Tibial artery (tissue), 4 donors: ENCODE measurements around the gene KIAA1671.

Experiments
- DNase-seq, 2 donors: peaks; one replicate each; pipeline ENCODE4 v3.0.0-alpha.2; 2019
- H3K27ac ChIP-seq, 2 donors: fragments of 200-600 bp; sonication (generic) in 1 of 2; 1 replicate in 1 of 2; 2 replicates in 1 of 2; pipeline ENCODE4 v1.5.1; 2018 to 2019; ENCODE audit warnings: mild to moderate bottlenecking in 1 of 2
- H3K27me3 ChIP-seq, 2 donors: fragments of 200-600 bp; sonication (generic) in 1 of 2; one replicate each; pipeline versions ENCODE4 v1.5.1 to v1.6.0; 2016 to 2019
- H3K36me3 ChIP-seq, 3 donors: fragments of 200-600 bp; sonication (generic) in 2 of 3; one replicate each; pipeline ENCODE4 v1.5.1; 2016 to 2019; ENCODE audit warnings: mild to moderate bottlenecking in 2 of 3
- H3K4me1 ChIP-seq, 4 donors: fragments of 200-600 bp; sonication (generic) in 2 of 4; 1 replicate in 3 of 4; 2 replicates in 1 of 4; pipeline ENCODE4 v1.5.1; 2016 to 2019
- H3K4me3 ChIP-seq, 2 donors: fragments of 200-600 bp; sonication (generic) in 1 of 2; 1 replicate in 1 of 2; 2 replicates in 1 of 2; pipeline ENCODE4 v1.5.1; 2018 to 2019; ENCODE audit warnings: mild to moderate bottlenecking in 2 of 2
- H3K9me3 ChIP-seq, 3 donors: fragments of 200-600 bp; sonication (generic) in 1 of 3; one replicate each; pipeline ENCODE4 v1.5.1; 2016 to 2019
- CTCF ChIP-seq, 2 experiments: fragments of 200-600 bp in 1 of 2; fragments of 450-650 bp in 1 of 2; IDR thresholded peaks; one replicate each; pipeline ENCODE4 v1.5.1; 2017 to 2019; ENCODE audit warnings: antibody characterized with exemption in 2 of 2, mild to moderate bottlenecking in 1 of 2, moderate library complexity in 1 of 2
- intact Hi-C: fragments of 100-400 bp; cut with DNase I; formaldehyde crosslinking; loops from one replicate; pipeline ENCODE4 v1.15.0; 2023; ENCODE audit warnings: low total_unique reads

KIAA1671 gene

DNA sequence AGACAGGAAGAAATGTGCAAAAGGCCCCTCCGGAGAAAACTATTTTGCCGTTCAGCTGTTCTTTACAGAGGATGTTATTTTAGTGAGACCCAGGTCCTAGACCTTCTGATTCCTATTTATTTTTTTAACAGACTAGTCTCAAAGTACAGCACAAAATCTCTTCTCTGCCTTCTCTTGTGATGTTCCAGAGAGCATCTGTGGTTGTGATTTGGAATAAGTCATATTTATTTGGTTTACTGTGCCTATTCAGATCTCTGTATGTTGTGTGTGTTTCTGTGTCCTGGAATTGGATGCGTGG lies 26.1 kb upstream of the KIAA1671 start:
- Histone ChIP-seq H3K4me1 (no peaks in the 10 kb centered on the region), H3K9me3 (no peaks in the 10 kb centered on the region), H3K36me3 (peaks cover 9 to 34% (median 24%) of the 10 kb centered on the region in 3 donors), H3K27me3 (no peaks in the 10 kb centered on the region), H3K4me3 (no peak overlapping the region), H3K27ac (no peak overlapping the region)
- TF ChIP-seq CTCF (IDR thresholded peaks at IDR 0.05), result no peak
- no peak for DNase-seq
- intact Hi-C loops, result no loop called here

GRCh38 chr22:24926849-24927579 lies 25.5 kb upstream of the KIAA1671 start:
- H3K4me3 ChIP-seq, result no peak overlapping the region
- H3K9me3 ChIP-seq, result no peaks in the 10 kb centered on the region
- intact Hi-C loops, result no loop called here
- no peaks in the 10 kb centered on the region for H3K27me3 ChIP-seq
- peaks cover 9 to 30% (median 21%) of the 10 kb centered on the region in 3 donors for H3K36me3 ChIP-seq
- no peak for TF ChIP-seq CTCF (IDR thresholded peaks at IDR 0.05)
- H3K4me1 ChIP-seq, result no peaks in the 10 kb centered on the region
- no peak for DNase-seq
- no peak overlapping the region for H3K27ac ChIP-seq

DNA sequence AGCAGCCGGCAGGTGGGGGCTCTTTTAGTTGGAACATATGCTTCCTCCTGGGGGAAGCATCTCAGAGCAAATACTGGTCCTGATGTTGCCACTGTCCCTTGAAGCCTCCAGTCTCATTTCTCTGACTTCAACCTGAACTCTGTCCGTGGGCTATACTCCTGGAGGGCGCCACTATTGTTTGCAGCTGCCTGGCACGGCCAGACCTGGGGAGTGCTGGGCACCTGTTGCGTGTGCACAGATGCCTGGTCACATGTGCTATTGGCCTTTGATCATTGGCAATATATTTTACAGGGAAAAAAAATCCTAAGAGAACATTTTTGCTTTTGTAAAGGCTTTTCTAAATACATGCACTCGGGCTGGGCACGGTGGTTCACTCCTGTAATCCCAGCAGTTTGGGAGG lies 24.2 kb upstream of the KIAA1671 start:
- intact Hi-C loops, result no loop called here
- no peak for TF ChIP-seq CTCF (IDR thresholded peaks at IDR 0.05)

DNA sequence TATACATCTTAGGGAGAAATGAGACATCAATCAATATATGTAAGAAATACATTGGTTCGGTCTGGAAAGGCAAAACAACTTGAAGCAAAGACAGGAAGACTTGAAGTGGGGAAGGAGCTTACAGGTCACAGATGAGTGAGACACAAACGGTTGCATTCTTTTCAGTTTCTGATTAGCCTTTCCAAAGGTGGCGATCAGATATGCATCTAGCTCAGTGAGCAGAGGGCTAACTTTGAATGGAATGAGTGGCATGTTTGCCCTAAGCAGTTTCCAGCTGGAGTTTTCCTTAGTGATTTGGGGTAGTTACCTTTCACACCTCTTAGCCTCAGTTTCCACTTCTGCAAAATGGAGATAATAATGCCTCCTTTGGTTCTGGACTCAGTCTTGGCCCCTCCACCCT lies 21.8 kb upstream of the KIAA1671 start:
- TF ChIP-seq CTCF (IDR thresholded peaks at IDR 0.05), result no peak
- Histone ChIP-seq H3K36me3 (peaks cover 0 to 11% (median 8%) of the 10 kb centered on the region in 3 donors), H3K9me3 (no peaks in the 10 kb centered on the region), H3K4me1 (no peaks in the 10 kb centered on the region), H3K27me3 (no peaks in the 10 kb centered on the region), H3K4me3 (no peak overlapping the region), H3K27ac (no peak overlapping the region)
- no peak for DNase-seq
- intact Hi-C loops, result no loop called here

More for the DNA sequence above, 24.2 kb upstream of the KIAA1671 start:
- H3K9me3 ChIP-seq, result no peaks in the 10 kb centered on the region
- H3K4me1 ChIP-seq, result no peaks in the 10 kb centered on the region
- no peak overlapping the region for H3K27ac ChIP-seq
- no peaks in the 10 kb centered on the region for H3K27me3 ChIP-seq
- H3K36me3 ChIP-seq, result peaks cover 9 to 30% (median 21%) of the 10 kb centered on the region in 3 donors
- no peak overlapping the region for H3K4me3 ChIP-seq
- no peak for DNase-seq

- DNase-seq, result no peak
- H3K4me3 ChIP-seq, result no peak overlapping the region
- no peaks in the 10 kb centered on the region for H3K27me3 ChIP-seq
- no peaks in the 10 kb centered on the region for H3K9me3 ChIP-seq
- intact Hi-C loops, result no loop called here
- no peak overlapping the region for H3K27ac ChIP-seq
- no peak for TF ChIP-seq CTCF (IDR thresholded peaks at IDR 0.05)
- no peaks in the 10 kb centered on the region for H3K36me3 ChIP-seq
- no peaks in the 10 kb centered on the region for H3K4me1 ChIP-seq
Observed at GRCh38 chr22:24935771-24936483, 16.6 kb upstream of the KIAA1671 start.
